Activated CD4-positive, alpha-beta T cell treated with anti-CD3 and anti-CD28 coated beads for 36 hours (primary cell): Measurements from ENCODE around the gene VSTM2B. TPM values are rescaled to one million over a fixed set of nuclear protein-coding genes. Genes with fewer than 3 reads are reported as not detected.

Source experiments
- ATAC-seq: fragments of 200-7000 bp; cut with Tn5 transposase; one replicate; pipeline ENCODE4 v1.10.0; 2021; ENCODE audit warnings: mild to moderate bottlenecking, moderate library complexity
- CTCF ChIA-PET: fragments of 350-600 bp; sonication (Branson Sonifier 250); formaldehyde crosslinking; loops from one replicate; lab custom pipeline; 2021; ENCODE audit warnings: antibody characterized with exemption; lab: Charles Lee
- POLR2A ChIA-PET: fragments of 350-600 bp; sonication (Branson Sonifier 250); formaldehyde crosslinking; loops from one replicate; lab custom pipeline; 2021; ENCODE audit warnings: antibody characterized with exemption, inconsistent platforms; lab: Charles Lee
- DNase-seq: peaks from one replicate; pipeline ENCODE4 v3.0.0-alpha.2; 2020
- H3K27ac Mint-ChIP-seq: one replicate; pipeline ENCODE4 v1.8.0; 2021; ENCODE audit warnings: mixed read lengths
- H3K27me3 Mint-ChIP-seq: one replicate; pipeline ENCODE4 v1.8.0; 2021; ENCODE audit warnings: mixed read lengths
- H3K36me3 Mint-ChIP-seq: one replicate; pipeline ENCODE4 v1.8.0; 2021; ENCODE audit warnings: low read depth, mixed read lengths
- H3K4me1 Mint-ChIP-seq: one replicate; pipeline ENCODE4 v1.8.0; 2021; ENCODE audit warnings: mixed read lengths
- H3K4me3 Mint-ChIP-seq: one replicate; pipeline ENCODE4 v1.8.0; 2021; ENCODE audit warnings: mild to moderate bottlenecking, moderate library complexity, mixed read lengths
- H3K9me3 Mint-ChIP-seq: one replicate; pipeline ENCODE4 v1.8.0; 2021; ENCODE audit warnings: low read depth, mixed read lengths
- intact Hi-C, 2 experiments: fragments of 100-400 bp; cut with DNase I in 1 of 2; cut with micrococcal nuclease in 1 of 2; formaldehyde crosslinking; loops; one replicate each; pipeline versions ENCODE4 v1.14.2 to v1.15.1; 2022 to 2024; cut with DNase I, micrococcal nuclease
- total RNA-seq, 2 experiments: library from RNA; stranded (reverse); gene quantifications; one replicate each; pipeline ENCODE4 v1.2.3, GENCODE V29; 2021

Gene VSTM2B
- total RNA-seq, 2 experiments from 2014 or later = not detected

DNA sequence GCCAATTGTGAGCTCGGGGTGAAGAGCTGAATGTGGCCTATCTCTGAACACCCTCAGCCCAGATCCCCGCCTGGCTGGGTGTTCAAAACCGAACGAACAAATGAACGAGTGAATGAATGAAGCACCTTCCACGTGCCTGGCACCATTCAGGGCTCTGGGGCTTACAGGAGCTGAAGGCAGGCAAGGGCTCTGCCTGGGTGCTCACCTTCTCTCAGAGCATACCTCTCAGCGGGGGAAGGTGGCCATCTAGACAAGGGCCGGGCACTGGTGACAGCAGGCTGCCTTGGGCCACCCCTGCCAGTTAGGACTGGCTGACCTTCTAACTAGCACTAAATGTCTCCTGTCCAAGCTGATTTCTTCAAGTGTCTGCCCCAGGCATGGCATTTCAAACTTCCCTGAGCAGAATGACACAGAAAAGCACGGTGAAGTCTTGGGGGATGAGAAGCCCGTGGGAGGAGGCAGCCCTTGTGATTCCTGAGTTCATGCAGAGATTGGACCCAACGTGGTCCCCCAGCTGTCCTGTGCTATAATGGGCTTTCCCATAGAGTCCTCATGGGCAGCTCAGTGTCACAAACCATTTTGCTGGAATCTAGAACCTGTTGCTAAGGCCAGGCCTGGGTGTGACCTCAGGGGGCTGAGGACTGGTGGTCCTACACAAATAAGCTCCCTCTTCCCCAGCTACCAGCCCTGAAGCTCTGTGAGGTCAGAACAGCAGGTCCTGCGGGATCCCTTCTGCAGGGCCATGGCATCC lies 27.9 kb upstream of the VSTM2B start:
- Mint-ChIP-seq H3K4me3 (no peak overlapping the region), H3K9me3 (no peaks in the 10 kb centered on the region), H3K4me1 (no peaks in the 10 kb centered on the region), H3K27ac (no peak overlapping the region), H3K36me3 (no peaks in the 10 kb centered on the region), H3K27me3 (peaks cover 9% of the 10 kb centered on the region)
- ATAC-seq = no peak
- POLR2A ChIA-PET = no interaction called here
- DNase-seq = no peak
- intact Hi-C loops = no loop called here
- CTCF ChIA-PET = no interaction called here

DNA sequence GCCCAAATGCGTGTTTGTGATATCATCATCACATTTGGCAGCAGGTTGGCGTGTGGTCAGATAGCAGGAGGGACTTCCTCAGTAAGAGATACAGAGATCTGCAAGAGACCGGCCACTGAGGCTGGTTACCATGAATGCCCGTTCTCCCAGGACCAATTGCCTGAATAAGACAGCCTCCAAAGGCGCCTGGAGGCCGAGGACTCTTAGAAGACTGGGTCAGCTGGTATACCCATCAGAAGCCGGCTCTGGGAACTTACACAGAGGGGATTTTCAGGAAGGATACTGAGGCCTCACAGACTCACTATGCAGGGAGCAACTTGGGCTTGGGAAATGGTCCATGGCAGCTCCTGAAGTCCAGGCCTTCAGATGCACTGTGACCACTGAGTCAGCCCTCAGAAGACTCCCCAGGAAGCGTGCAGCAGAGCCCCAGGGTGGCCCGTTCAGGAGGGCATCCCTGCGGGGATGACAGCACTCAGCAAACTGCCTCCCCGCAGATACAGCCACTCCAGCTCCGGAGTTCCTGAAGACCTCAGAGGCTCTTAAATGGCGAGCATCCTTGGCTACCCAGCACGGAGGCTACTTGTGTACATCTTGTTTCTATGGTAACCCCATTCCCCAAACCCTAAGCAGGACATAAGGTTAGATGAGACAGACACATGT lies 26.4 kb upstream of the VSTM2B start:
- no peak for ATAC-seq
- intact Hi-C loops = no loop called here
- POLR2A ChIA-PET = no interaction called here

DNA sequence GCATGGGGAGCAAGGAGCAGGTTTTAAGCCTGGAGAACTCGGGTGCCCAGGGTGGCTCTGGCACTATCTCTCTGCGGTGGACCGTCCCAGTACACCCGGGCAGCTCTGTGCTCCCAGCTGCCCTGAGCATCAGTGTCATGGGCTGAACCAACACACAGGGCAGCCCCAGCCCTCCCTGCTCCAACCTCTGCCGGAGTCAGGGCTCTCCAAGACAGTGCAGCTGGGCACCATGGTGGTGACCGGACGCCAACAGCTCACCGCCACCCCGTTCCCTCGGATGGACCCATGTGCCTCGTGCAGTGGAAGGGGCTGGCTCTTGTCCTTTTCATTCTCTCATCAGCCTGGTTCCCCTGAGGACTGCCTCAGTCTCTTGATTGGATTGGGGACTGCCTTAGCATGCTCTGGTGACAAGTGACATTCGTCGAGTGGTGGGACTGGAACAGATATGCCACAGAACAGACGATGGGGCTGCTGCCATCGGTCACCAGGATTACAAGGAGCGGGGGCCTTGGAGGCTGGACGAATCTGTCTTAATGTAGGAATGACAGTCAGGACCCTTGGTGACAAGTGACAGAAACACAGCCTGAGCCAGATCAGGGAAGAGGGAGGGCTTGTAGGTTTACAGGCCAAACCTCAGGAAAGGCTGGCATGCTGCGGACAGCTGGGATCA lies 25.7 kb upstream of the VSTM2B start:
- Mint-ChIP-seq H3K36me3 (no peaks in the 10 kb centered on the region), H3K4me3 (no peak overlapping the region), H3K4me1 (no peaks in the 10 kb centered on the region), H3K9me3 (no peaks in the 10 kb centered on the region), H3K27ac (no peak overlapping the region), H3K27me3 (peaks cover 5% of the 10 kb centered on the region)
- intact Hi-C loops = no loop called here
- ATAC-seq (no peak), DNase-seq (no peak)
- POLR2A ChIA-PET = no interaction called here
- CTCF ChIA-PET = no interaction called here

More for the DNA sequence above, 26.4 kb upstream of the VSTM2B start:
- no peaks in the 10 kb centered on the region for H3K9me3 Mint-ChIP-seq
- peaks cover 5% of the 10 kb centered on the region for H3K27me3 Mint-ChIP-seq
- no peak overlapping the region for H3K4me3 Mint-ChIP-seq
- CTCF ChIA-PET = no interaction called here
- no peaks in the 10 kb centered on the region for H3K4me1 Mint-ChIP-seq
- H3K36me3 Mint-ChIP-seq = no peaks in the 10 kb centered on the region
- H3K27ac Mint-ChIP-seq = no peak overlapping the region
- DNase-seq = no peak

DNA sequence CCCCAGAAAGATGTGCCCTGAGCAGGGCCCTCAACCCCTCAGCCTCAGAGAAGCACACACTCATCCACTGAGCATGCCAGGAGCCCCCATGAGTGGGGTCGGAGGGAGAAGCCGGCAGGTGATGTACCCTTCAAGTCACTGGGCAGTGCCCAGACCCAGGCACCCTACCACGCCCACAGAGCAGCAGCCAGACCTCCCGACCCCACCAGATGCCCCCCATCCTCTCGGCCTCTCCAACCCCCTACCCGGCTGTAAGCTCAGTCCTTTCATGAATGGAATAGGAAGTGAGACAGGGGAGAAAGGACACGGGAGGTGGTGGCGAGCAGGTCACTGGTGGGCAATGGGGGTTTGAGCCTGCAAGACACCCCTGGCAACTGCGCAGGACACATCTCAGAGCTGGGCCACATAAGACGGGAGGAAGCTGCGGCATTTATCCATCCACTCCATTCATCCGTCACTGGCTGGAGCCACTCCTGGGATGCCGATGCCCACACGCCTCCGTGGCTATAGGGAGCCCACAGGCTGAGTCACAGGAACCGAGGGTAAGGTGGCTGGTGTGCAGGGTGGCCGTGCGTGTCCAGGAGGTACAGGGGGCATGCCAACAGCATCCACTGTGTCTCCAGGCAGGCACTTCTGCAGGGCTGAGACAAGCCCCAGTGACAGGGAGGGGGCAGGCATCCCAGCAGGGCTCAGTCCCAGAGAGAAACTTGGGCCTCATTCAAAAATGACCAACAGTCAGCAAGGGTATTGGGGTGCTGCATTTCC lies 23.8 kb upstream of the VSTM2B start:
- no peaks in the 10 kb centered on the region for H3K9me3 Mint-ChIP-seq
- ChIA-PET CTCF (interaction anchor here (0.6 kb wide), 2 partner anchors 10 to 186 kb away, joined by 3 read pairs; no protein-coding TSS in a partner anchor), POLR2A (no interaction called here)
- peaks cover 4% of the 10 kb centered on the region for H3K27me3 Mint-ChIP-seq
- H3K36me3 Mint-ChIP-seq = no peaks in the 10 kb centered on the region
- intact Hi-C loops = no loop called here
- ATAC-seq = no peak
- DNase-seq = no peak
- H3K4me1 Mint-ChIP-seq = no peaks in the 10 kb centered on the region
- H3K4me3 Mint-ChIP-seq = no peak overlapping the region
- H3K27ac Mint-ChIP-seq = no peak overlapping the region

DNA sequence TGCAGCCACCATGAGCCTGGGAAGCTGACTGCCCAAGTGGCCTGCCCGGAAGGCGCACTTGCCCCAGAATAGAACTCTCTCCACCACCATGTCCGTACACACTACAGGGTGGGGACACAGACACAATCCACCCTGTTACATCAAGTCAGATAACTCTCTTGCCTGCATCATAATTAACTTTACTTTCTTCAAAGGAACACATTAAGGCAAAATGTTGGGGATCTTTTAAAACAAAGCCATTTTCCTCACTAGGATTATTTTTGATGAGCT lies 23.3 kb upstream of the VSTM2B start:
- POLR2A ChIA-PET = no interaction called here
- intact Hi-C loops = no loop called here
- ATAC-seq = no peak
- Mint-ChIP-seq H3K4me1 (no peaks in the 10 kb centered on the region), H3K27me3 (peaks cover 5% of the 10 kb centered on the region), H3K36me3 (no peaks in the 10 kb centered on the region), H3K27ac (no peak overlapping the region), H3K4me3 (no peak overlapping the region), H3K9me3 (no peaks in the 10 kb centered on the region)
- CTCF ChIA-PET = interaction anchor here (0.6 kb wide), 1 partner anchor 10 kb away, joined by 3 read pairs; no protein-coding TSS in a partner anchor
- no peak for DNase-seq

DNA sequence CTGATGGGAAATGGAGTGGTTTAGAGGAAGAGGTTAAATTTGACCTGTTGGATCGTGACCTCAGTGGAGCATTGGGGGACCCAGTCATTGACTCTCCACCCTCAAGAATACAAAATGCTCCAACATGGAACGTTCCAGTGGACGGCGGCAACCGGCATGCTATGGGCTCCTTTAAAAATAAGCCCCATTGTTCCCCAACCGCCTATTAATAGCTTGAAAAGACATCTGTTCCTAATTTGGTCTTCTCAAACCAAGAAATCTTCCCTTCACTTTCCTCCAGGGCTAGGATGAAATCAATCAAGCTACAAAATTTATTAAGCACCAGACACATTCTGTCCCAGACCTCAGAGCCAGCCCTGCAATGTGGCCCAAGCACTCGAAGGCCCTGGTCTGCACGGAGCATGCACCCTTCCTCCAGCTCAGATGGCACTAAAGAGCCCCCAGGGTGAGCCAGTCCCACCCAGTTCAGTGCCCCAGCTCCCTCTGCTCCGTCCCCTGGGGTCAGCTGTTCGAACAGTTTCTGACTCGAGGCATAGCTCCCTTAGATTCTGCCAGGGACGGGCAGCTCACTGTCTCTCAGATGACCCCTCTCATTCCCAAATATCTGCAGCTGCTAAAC lies 22.5 kb upstream of the VSTM2B start:
- Mint-ChIP-seq H3K9me3 (no peaks in the 10 kb centered on the region), H3K27ac (no peak overlapping the region), H3K27me3 (peaks cover 6% of the 10 kb centered on the region), H3K36me3 (no peaks in the 10 kb centered on the region), H3K4me3 (no peak overlapping the region), H3K4me1 (no peaks in the 10 kb centered on the region)
- ChIA-PET CTCF (interaction anchor here (0.7 kb wide), 2 partner anchors 183 to 351 kb away, joined by 4 read pairs; no protein-coding TSS in a partner anchor), POLR2A (no interaction called here)
- no peak for ATAC-seq
- no peak for DNase-seq
- intact Hi-C loops = no loop called here

DNA sequence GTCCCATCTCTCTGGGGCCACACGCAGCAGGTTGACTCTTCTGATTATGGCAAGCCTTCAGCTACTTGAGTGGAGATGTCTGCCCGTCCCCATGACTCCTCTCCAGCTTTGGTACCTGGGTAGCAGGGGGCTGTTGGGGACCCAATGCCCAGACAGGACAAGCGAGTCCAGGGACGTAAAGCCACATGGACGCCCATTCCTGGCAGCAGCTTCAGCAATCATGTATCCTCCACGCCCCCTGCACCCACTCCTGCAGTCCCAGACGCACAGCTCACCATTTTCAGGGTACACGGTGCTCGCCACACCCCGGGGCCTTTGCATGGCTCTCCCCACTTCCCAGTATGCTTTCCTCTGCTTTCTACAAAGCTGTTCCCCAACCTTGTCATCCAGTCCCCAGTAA lies 22.0 kb upstream of the VSTM2B start:
- H3K27me3 Mint-ChIP-seq = peaks cover 8% of the 10 kb centered on the region
- ChIA-PET POLR2A (no interaction called here), CTCF (interaction anchor here (0.6 to 0.7 kb wide), 3 partner anchors 141 to 352 kb away, joined by 3 to 4 read pairs (median 4); no protein-coding TSS in a partner anchor)
- H3K27ac Mint-ChIP-seq = no peak overlapping the region
- H3K9me3 Mint-ChIP-seq = no peaks in the 10 kb centered on the region
- ATAC-seq (no peak), DNase-seq (no peak)
- no peaks in the 10 kb centered on the region for H3K4me1 Mint-ChIP-seq
- no peak overlapping the region for H3K4me3 Mint-ChIP-seq
- intact Hi-C loops = no loop called here
- H3K36me3 Mint-ChIP-seq = no peaks in the 10 kb centered on the region

DNA sequence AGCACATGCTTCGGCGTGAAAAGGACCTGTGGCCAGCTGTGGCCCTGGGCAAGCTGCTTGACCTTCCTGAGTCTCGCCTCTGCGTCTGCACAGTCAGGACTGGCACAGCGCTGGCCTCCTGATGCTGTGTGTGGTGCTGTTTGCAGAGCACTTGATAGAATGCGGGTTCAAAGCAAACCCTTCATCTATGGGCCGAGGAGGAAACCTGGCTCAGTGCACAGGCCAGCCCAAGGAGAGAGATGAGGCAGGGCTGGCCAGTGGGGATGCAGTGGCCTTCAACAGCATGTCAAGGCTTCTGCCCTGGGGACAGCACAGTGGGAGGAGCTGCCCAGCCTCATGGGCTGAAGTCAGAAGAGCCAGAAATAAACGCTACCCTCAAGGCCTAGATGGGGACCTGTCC lies 21.3 kb upstream of the VSTM2B start:
- Mint-ChIP-seq H3K4me3 (no peak overlapping the region), H3K27me3 (peaks cover 12% of the 10 kb centered on the region), H3K27ac (no peak overlapping the region), H3K36me3 (no peaks in the 10 kb centered on the region), H3K9me3 (no peaks in the 10 kb centered on the region), H3K4me1 (no peaks in the 10 kb centered on the region)
- POLR2A ChIA-PET = no interaction called here
- DNase-seq = no peak
- intact Hi-C loops = no loop called here
- no peak for ATAC-seq
- CTCF ChIA-PET = interaction anchor here (0.6 to 1.0 kb wide), 2 partner anchors 24 to 142 kb away, joined by 3 read pairs; no protein-coding TSS in a partner anchor

DNA sequence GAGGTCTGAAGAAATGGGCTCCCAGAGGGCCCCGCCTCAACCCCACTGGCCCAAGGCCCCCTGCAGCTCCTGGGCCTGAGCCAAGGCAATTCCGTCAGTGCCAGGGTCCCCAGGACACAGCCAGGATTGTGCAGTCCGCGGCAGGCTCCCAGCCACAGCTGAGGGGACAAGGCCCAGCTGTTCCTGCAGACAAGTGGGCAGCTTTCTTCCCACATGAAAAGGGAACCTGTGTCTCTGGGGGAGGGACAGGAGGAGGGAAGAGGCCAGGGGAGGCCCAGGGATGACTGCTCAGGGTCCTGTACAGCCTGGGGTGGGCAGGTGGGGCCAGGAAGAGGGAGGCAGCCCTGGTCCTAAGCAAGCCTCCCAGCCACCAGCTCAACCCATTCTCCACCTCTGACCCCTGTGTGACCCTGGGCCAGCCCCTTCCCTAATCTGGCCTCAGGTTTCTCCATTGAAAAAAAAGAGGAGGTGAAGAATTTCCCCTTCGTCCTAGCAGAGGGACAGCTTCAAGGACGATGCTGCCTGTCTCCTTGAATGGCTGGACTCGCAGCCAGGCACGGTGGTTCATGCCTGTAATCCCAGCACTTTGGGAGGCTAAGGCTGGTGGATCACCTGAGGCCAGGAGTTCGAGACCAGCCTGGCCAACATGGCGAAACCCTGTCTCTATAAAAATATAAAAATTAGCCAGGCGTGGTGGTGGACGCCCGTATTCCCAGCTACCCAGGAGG lies 20.5 kb upstream of the VSTM2B start:
- DNase-seq (no peak), ATAC-seq (no peak)
- Mint-ChIP-seq H3K36me3 (no peaks in the 10 kb centered on the region), H3K4me1 (no peaks in the 10 kb centered on the region), H3K27me3 (peaks cover 17% of the 10 kb centered on the region), H3K4me3 (no peak overlapping the region), H3K27ac (no peak overlapping the region), H3K9me3 (no peaks in the 10 kb centered on the region)
- POLR2A ChIA-PET = interaction anchor here (0.5 kb wide), 1 partner anchor 1132 kb away, joined by 3 read pairs; no protein-coding TSS in a partner anchor
- intact Hi-C loops = no loop called here
- CTCF ChIA-PET = interaction anchor here (1.0 kb wide), 1 partner anchor 23 kb away, joined by 3 read pairs; no protein-coding TSS in a partner anchor

DNA sequence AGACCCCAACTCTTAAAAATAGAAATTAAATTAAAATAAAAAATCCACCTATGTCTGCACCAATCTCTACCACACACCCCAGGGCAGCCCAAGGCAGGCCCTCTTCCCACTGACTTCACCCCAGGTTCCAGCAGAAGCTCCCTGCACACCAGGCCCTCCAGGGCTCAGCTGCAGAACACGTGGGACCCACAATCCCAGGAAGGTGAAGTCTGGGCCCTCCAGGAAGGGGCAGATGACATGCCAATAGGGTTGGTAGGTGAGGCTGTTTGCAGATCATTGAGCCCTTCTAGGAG lies 19.2 kb upstream of the VSTM2B start:
- DNase-seq = no peak
- Mint-ChIP-seq H3K4me3 (no peak overlapping the region), H3K36me3 (no peaks in the 10 kb centered on the region), H3K9me3 (no peaks in the 10 kb centered on the region), H3K27me3 (peaks cover 19% of the 10 kb centered on the region), H3K4me1 (no peaks in the 10 kb centered on the region), H3K27ac (no peak overlapping the region)
- intact Hi-C loops = no loop called here
- ChIA-PET POLR2A (no interaction called here), CTCF (no interaction called here)
- no peak for ATAC-seq
